ENCODE measurements around the gene PPIG.
"Not testable (repeated sequence)": the region's sequence is repeated elsewhere in the genome, so short reads cannot be mapped to it uniquely, and the experiment has no call there.

Gene PPIG

GRCh38 chr2:169667583-169667982 lies 83.4 kb downstream of the PPIG start:
- no peak for DNase-seq

GRCh38 chr2:169670215-169670651 lies 86.1 kb downstream of the PPIG start:
- DNase-seq: no peak

GRCh38 chr2:169670937-169671336 lies 86.8 kb downstream of the PPIG start:
- no peak for DNase-seq

- DNase-seq: no peak
Observed at GRCh38 chr2:169672406-169672805, 88.3 kb downstream of the PPIG start.

- DNase-seq: no peak
Observed at GRCh38 chr2:169673106-169673505, 89.0 kb downstream of the PPIG start.

GRCh38 chr2:169673921-169674320 lies 89.8 kb downstream of the PPIG start:
- no peak for DNase-seq

GRCh38 chr2:169676357-169676756 lies 92.2 kb downstream of the PPIG start:
- no peak for DNase-seq

GRCh38 chr2:169676850-169677249 lies 92.7 kb downstream of the PPIG start:
- no peak for DNase-seq

- DNase-seq: no peak
Observed at GRCh38 chr2:169683054-169683424, 98.9 kb downstream of the PPIG start.

GRCh38 chr2:169683425-169684134 lies 99.4 kb downstream of the PPIG start:
- no peak for DNase-seq

GRCh38 chr2:169684135-169684565 lies 100.0 kb downstream of the PPIG start:
- no peak for DNase-seq

GRCh38 chr2:169684712-169685111 lies 100.6 kb downstream of the PPIG start:
- DNase-seq: not testable (repeated sequence)

GRCh38 chr2:169686825-169687224 lies 102.7 kb downstream of the PPIG start:
- not testable (repeated sequence) for DNase-seq

GRCh38 chr2:169687943-169688342 lies 103.8 kb downstream of the PPIG start:
- DNase-seq: not testable (repeated sequence)

GRCh38 chr2:169690958-169691357 lies 106.8 kb downstream of the PPIG start:
- DNase-seq: no peak

Data from NCI-H1436 (cell line).